ENCODE data around the gene SQSTM1. TPM values are rescaled to one million over a fixed set of nuclear protein-coding genes. Genes with fewer than 3 reads are reported as not detected.

The SQSTM1 gene
- total RNA-seq, 2 donors from 2014 or later, result 249 to 606 TPM

DNA sequence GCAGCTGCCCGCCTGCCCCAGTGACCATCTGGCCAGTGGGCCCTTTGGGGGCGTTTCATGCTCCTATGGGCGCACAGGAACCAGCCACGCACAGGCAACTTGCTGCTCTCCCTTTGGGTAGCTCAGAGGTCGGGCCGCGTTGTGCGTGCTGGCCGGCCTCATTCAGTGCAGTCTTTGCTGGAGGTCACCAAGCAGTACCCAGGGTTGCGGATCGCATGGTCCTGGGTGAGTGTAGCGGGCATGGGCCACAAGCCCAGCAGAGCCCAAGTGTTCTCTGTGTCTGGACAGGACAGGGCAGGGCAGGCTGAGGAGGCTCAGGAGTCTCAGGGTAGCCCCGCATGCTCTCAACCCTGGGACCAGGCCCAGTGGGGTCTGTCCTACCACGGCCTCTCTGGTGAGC is 47.8 kb downstream of the SQSTM1 start:
- peaks cover 4 to 25% of the 10 kb centered on the region in 2 donors for H3K36me3 ChIP-seq (replicated peaks in 1 of 2; ENCODE audit: insufficient read depth in 1 of 2, low read depth in 2 of 2)
- ATAC-seq, result no peak
- intact Hi-C loops (cut with DNase I), result no loop called here
- H3K9me3 ChIP-seq, result no peaks in the 10 kb centered on the region
- TF ChIP-seq POLR2A (IDR thresholded peaks at IDR 0.05), result no peak
- TF ChIP-seq, protein P1, sequence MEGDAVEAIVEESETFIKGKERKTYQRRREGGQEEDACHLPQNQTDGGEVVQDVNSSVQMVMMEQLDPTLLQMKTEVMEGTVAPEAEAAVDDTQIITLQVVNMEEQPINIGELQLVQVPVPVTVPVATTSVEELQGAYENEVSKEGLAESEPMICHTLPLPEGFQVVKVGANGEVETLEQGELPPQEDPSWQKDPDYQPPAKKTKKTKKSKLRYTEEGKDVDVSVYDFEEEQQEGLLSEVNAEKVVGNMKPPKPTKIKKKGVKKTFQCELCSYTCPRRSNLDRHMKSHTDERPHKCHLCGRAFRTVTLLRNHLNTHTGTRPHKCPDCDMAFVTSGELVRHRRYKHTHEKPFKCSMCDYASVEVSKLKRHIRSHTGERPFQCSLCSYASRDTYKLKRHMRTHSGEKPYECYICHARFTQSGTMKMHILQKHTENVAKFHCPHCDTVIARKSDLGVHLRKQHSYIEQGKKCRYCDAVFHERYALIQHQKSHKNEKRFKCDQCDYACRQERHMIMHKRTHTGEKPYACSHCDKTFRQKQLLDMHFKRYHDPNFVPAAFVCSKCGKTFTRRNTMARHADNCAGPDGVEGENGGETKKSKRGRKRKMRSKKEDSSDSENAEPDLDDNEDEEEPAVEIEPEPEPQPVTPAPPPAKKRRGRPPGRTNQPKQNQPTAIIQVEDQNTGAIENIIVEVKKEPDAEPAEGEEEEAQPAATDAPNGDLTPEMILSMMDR (IDR thresholded peaks at IDR 0.05), result no peak
- H3K27me3 ChIP-seq, result no peaks in the 10 kb centered on the region
- 94 to 95% methylated on average over 3 to 14 of the region's 14 CpGs for WGBS, 2 donors
- no peak overlapping the region for H3K27ac ChIP-seq
- no peak for DNase-seq
- no peaks in the 10 kb centered on the region for H3K4me1 ChIP-seq
- H3K4me3 ChIP-seq, result no peak overlapping the region

DNA sequence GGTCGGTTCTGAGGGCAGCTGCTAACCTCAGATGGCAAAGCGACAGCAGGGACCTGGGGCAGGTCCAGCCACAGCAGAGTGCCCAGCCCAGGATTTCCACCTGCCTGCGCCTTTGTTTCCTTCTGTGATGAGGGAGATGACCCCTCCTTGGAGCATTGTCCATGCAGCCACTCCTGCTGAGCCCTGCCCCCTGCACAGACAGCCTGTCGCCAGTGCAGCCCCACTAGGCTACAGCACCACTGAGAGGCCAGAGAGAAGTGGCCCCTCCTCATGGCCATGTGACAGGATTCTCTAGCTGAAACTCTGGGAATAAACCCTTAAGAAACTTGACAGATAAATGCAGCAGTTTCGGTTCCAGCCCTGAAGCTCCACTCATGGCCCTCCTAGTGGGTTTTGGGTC is 48.4 kb downstream of the SQSTM1 start:
- DNase-seq (no peak), ATAC-seq (no peak)
- TF ChIP-seq, protein P1 (IDR thresholded peaks at IDR 0.05), result no peak
- TF ChIP-seq POLR2A (IDR thresholded peaks at IDR 0.05), result no peak
- WGBS, 2 donors, result 89 to 90% methylated on average over 2 to 5 of the region's 5 CpGs
- intact Hi-C loops (cut with DNase I), result no loop called here
- no peaks in the 10 kb centered on the region for H3K9me3 ChIP-seq
- no peaks in the 10 kb centered on the region for H3K4me1 ChIP-seq
- no peak overlapping the region for H3K27ac ChIP-seq
- H3K4me3 ChIP-seq, result no peak overlapping the region
- no peaks in the 10 kb centered on the region for H3K27me3 ChIP-seq
- peaks cover 4 to 20% of the 10 kb centered on the region in 2 donors for H3K36me3 ChIP-seq (replicated peaks in 1 of 2; ENCODE audit: insufficient read depth in 1 of 2, low read depth in 2 of 2)

DNA sequence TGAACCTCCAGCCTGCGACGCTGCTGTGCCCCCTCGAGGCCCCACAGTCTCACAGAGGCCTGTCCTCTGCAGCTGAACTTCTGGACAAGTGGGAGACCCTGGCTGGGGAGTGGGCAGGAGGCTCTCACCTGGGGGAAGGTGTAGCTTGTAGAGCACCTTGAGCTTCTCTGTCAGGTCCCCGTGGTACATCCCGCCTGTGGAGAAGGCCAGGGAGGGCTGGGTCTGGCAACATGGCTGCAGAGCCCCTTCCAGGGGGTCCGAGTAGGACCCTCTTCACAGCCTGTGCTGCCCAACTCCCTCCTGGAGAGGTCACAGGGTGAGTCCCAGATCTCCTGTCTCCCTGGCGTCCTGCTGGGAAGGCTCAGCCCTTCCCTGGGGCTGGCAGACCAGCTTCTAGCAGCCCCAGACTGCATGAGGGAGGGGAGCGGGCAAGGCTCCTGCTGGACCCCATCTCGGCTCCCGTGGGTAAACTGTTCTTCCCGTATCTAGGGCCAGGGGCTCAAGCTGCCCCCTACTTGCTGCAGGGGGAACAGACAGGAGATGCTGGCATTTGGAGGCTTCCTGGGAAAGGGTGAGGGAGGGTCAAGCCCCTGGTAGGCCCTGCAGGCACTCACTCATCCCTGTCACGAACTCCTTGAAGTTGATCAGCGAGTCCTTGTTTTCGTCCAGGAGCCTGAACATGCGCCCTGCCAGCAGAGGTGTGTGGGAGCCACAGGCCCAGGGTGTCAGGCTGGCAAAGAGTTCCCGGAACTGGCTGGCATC is 49.1 kb downstream of the SQSTM1 start:
- Histone ChIP-seq H3K4me1 (no peaks in the 10 kb centered on the region), H3K4me3 (no peak overlapping the region), H3K36me3 (replicated peaks in 1 of 2; ENCODE audit: insufficient read depth in 1 of 2, low read depth in 2 of 2) (peaks cover 4 to 22% of the 10 kb centered on the region in 2 donors), H3K27ac (no peak overlapping the region), H3K9me3 (no peaks in the 10 kb centered on the region), H3K27me3 (no peaks in the 10 kb centered on the region)
- DNase-seq (no peak), ATAC-seq (no peak)
- intact Hi-C loops (cut with DNase I), result no loop called here
- TF ChIP-seq, protein P1 (IDR thresholded peaks at IDR 0.05), result no peak
- no peak for TF ChIP-seq POLR2A (IDR thresholded peaks at IDR 0.05)
- WGBS, 2 donors, result 91 to 94% methylated on average over 6 to 13 of the region's 16 CpGs

DNA sequence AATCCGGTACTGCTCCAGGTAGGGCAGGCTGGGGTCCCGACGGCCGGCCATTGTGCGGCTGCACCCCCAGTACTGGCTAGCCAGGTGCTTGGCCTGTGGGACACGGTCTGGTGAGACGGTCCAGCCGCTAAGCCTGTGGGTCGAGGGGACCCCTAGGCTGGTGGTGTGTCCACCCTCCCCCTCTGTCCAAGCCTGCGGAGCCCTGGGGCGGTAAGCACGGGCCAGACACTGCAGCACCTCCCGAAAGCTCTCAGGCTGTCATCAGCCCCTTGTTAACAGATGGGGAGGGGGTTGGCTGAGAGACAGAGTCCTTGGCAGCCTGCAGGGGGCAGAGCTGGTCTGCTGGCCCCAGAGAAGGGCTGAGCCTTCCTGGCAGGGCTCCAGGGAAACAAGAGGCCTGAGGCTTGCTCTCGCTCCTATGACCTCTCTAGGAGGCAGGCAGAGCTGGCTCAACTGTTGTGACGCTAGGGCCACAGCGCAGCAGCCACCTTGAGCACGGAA is 49.7 kb downstream of the SQSTM1 start:
- intact Hi-C loops (cut with DNase I), result no loop called here
- H3K27me3 ChIP-seq, result no peaks in the 10 kb centered on the region
- WGBS, 2 donors, result 78 to 87% methylated on average over 4 to 17 of the region's 17 CpGs
- no peak overlapping the region for H3K27ac ChIP-seq
- TF ChIP-seq POLR2A (IDR thresholded peaks at IDR 0.05), result no peak
- TF ChIP-seq, protein P1 (IDR thresholded peaks at IDR 0.05), result peak in 2 of 7 experiments; percentile 19 to 35
- no peaks in the 10 kb centered on the region for H3K9me3 ChIP-seq
- peaks cover 4 to 25% of the 10 kb centered on the region in 2 donors for H3K36me3 ChIP-seq (replicated peaks in 1 of 2; ENCODE audit: insufficient read depth in 1 of 2, low read depth in 2 of 2)
- no peaks in the 10 kb centered on the region for H3K4me1 ChIP-seq
- H3K4me3 ChIP-seq, result no peak overlapping the region
- DNase-seq, result peak; percentile 5 to 70 (median 47)
- ATAC-seq, result peak; percentile 40

Measured in body of pancreas (tissue), 4 donors.